A549 (cell line): ENCODE measurements around the gene OR2AE1.

Source experiments
- CTCF ChIP-seq: fragments of >200 bp; sonication (Bioruptor Twin); formaldehyde crosslinking; IDR thresholded peaks from 3 replicates; pipeline ENCODE4 v1.5.1; 2016
- MYC ChIP-seq: IDR thresholded peaks from 2 replicates; pipeline ENCODE4 v1.6.1; 2012; ENCODE audit warnings: mild to moderate bottlenecking, inconsistent platforms, low read length, improper control_type of control experiment, borderline replicate concordance
- POLR2A ChIP-seq: IDR thresholded peaks from 2 replicates; pipeline ENCODE4 v1.6.1; 2012; ENCODE audit warnings: mild to moderate bottlenecking, low read length
- RAD21 ChIP-seq, 2 experiments: fragments of >200 bp in 1 of 2; sonication (Bioruptor Twin) in 1 of 2; formaldehyde crosslinking in 1 of 2; IDR thresholded peaks in 1 of 2; conservative IDR thresholded peaks in 1 of 2; 2 replicates in 1 of 2; 3 replicates in 1 of 2; pipeline ENCODE4 v1.6.1; 2012 to 2018; ENCODE audit warnings: inconsistent platforms in 1 of 2
- RCOR1 ChIP-seq: fragments of 150-350 bp; IDR thresholded peaks from 2 replicates; pipeline ENCODE4 v1.6.1; 2014; ENCODE audit warnings: antibody characterized with exemption, low read length, low read depth
- SMC3 ChIP-seq: fragments of >200 bp; sonication (Bioruptor Twin); formaldehyde crosslinking; IDR thresholded peaks from 3 replicates; pipeline ENCODE4 v1.6.1; 2018; ENCODE audit warnings: inconsistent platforms
- ZFP36 ChIP-seq: fragments of 450-650 bp; IDR thresholded peaks from 2 replicates; pipeline ENCODE4 v1.6.1; 2014; ENCODE audit warnings: borderline replicate concordance; ENCODE audit not compliant: partially characterized antibody
- TF ChIP-seq, protein P1 (sequence below): fragments of 250-450 bp; sonication (Bioruptor Pico); IDR thresholded peaks from 2 replicates; pipeline ENCODE4 v1.5.0; 2021; ENCODE audit warnings: mild to moderate bottlenecking, moderate library complexity, borderline replicate concordance
- TF ChIP-seq, protein P2 (sequence below): fragments of 200-600 bp; sonication (generic); IDR thresholded peaks from 2 replicates; pipeline ENCODE4 v1.6.1; 2016; ENCODE audit warnings: antibody characterized with exemption, mild to moderate bottlenecking, moderate library complexity

DNA sequence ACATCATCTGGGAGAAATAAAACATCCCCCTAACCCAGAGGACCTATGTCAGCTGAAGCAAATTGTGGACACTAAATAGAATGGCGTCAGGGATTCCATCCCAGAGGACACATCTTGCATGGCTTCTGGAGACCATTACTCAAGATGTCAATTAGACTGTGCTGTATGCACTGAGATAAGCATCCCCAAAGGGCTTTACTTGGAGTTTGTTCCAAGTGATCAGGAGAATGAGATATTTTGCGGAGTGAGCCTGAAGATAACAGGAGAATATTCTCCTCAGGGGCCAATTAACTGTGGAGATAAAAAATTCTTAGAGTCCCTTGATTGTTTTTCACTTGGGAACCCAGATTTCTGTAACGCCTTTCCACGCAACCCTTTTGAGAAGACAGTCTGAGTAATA lies 4.5 kb upstream of the OR2AE1 start:
- TF ChIP-seq ZFP36 (no peak), MYC (no peak), POLR2A (no peak), SMC3 (no peak), CTCF (no peak), RAD21 (conservative IDR thresholded peaks at IDR 0.05 in 1 of 2, IDR thresholded peaks at IDR 0.05 in 1 of 2) (no peak), RCOR1 (no peak)
- TF ChIP-seq, protein P1, sequence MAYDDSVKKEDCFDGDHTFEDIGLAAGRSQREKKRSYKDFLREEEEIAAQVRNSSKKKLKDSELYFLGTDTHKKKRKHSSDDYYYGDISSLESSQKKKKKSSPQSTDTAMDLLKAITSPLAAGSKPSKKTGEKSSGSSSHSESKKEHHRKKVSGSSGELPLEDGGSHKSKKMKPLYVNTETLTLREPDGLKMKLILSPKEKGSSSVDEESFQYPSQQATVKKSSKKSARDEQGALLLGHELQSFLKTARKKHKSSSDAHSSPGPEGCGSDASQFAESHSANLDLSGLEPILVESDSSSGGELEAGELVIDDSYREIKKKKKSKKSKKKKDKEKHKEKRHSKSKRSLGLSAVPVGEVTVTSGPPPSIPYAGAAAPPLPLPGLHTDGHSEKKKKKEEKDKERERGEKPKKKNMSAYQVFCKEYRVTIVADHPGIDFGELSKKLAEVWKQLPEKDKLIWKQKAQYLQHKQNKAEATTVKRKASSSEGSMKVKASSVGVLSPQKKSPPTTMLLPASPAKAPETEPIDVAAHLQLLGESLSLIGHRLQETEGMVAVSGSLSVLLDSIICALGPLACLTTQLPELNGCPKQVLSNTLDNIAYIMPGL (CRISPR knock-in tag), result no peak
- TF ChIP-seq, protein P2, sequence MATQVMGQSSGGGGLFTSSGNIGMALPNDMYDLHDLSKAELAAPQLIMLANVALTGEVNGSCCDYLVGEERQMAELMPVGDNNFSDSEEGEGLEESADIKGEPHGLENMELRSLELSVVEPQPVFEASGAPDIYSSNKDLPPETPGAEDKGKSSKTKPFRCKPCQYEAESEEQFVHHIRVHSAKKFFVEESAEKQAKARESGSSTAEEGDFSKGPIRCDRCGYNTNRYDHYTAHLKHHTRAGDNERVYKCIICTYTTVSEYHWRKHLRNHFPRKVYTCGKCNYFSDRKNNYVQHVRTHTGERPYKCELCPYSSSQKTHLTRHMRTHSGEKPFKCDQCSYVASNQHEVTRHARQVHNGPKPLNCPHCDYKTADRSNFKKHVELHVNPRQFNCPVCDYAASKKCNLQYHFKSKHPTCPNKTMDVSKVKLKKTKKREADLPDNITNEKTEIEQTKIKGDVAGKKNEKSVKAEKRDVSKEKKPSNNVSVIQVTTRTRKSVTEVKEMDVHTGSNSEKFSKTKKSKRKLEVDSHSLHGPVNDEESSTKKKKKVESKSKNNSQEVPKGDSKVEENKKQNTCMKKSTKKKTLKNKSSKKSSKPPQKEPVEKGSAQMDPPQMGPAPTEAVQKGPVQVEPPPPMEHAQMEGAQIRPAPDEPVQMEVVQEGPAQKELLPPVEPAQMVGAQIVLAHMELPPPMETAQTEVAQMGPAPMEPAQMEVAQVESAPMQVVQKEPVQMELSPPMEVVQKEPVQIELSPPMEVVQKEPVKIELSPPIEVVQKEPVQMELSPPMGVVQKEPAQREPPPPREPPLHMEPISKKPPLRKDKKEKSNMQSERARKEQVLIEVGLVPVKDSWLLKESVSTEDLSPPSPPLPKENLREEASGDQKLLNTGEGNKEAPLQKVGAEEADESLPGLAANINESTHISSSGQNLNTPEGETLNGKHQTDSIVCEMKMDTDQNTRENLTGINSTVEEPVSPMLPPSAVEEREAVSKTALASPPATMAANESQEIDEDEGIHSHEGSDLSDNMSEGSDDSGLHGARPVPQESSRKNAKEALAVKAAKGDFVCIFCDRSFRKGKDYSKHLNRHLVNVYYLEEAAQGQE, result no peak
